GM23338 (cell line): ENCODE measurements around the gene ARRDC2. TPM values are rescaled to one million over a fixed set of nuclear protein-coding genes. Genes with fewer than 3 reads are reported as not detected.

ENCODE experiments used
- ATAC-seq: fragments of 200-7000 bp; cut with Tn5 transposase; 3 replicates; pipeline ENCODE4 v1.9.1; 2020
- DNase-seq: peaks from one replicate; pipeline ENCODE4 v3.0.0-alpha.2; 2015; ENCODE audit warnings: low spot score
- H2AFZ ChIP-seq: fragments of 200-600 bp; sonication (generic); 2 replicates; pipeline ENCODE4 v1.8.0; 2016; ENCODE audit warnings: antibody characterized with exemption, mild to moderate bottlenecking, moderate library complexity
- H3F3A ChIP-seq: fragments of 200-600 bp; sonication (generic); replicated peaks from 2 replicates; pipeline ENCODE4 v1.8.0; 2017; ENCODE audit warnings: antibody characterized with exemption, mixed run types, low read depth
- H3K27ac ChIP-seq: fragments of 200-600 bp; sonication (generic); 2 replicates; pipeline ENCODE4 v1.6.1; 2016; ENCODE audit warnings: low read depth
- H3K27me3 ChIP-seq: fragments of 200-600 bp; sonication (generic); 2 replicates; pipeline ENCODE4 v1.8.0; 2016; ENCODE audit warnings: mild to moderate bottlenecking, mixed run types, moderate library complexity; ENCODE audit not compliant: insufficient read depth
- H3K36me3 ChIP-seq: fragments of 200-600 bp; sonication (generic); 2 replicates; pipeline ENCODE4 v1.8.0; 2016; ENCODE audit warnings: mild to moderate bottlenecking; ENCODE audit not compliant: insufficient read depth
- H3K4me1 ChIP-seq: fragments of 200-600 bp; sonication (generic); 2 replicates; pipeline ENCODE4 v1.8.0; 2016; ENCODE audit warnings: mild to moderate bottlenecking, moderate library complexity; ENCODE audit not compliant: insufficient read depth
- H3K4me2 ChIP-seq: fragments of 200-600 bp; sonication (generic); 2 replicates; pipeline ENCODE4 v1.7.1; 2017; ENCODE audit warnings: mixed run types
- H3K4me3 ChIP-seq: fragments of 200-600 bp; sonication (generic); 2 replicates; pipeline ENCODE4 v1.6.1; 2016; ENCODE audit warnings: mixed run types
- H3K79me2 ChIP-seq: fragments of 200-600 bp; sonication (generic); replicated peaks from 2 replicates; pipeline ENCODE4 v1.8.0; 2017; ENCODE audit warnings: mild to moderate bottlenecking; ENCODE audit not compliant: insufficient read depth
- H3K9me2 ChIP-seq: fragments of 200-600 bp; sonication (generic); 2 replicates; pipeline ENCODE4 v1.8.0; 2017; ENCODE audit not compliant: insufficient read depth
- H4K20me1 ChIP-seq: fragments of 200-600 bp; sonication (generic); replicated peaks from 2 replicates; pipeline ENCODE4 v1.8.0; 2017; ENCODE audit warnings: mild to moderate bottlenecking; ENCODE audit not compliant: insufficient read depth
- H3K27ac Mint-ChIP-seq: 2 replicates; pipeline ENCODE4 v1.8.0; 2020; ENCODE audit warnings: inconsistent platforms, mild to moderate bottlenecking, moderate library complexity, mixed read lengths
- H3K27me3 Mint-ChIP-seq: 3 replicates; pipeline ENCODE4 v1.8.0; 2022; ENCODE audit warnings: low read depth, mild to moderate bottlenecking, moderate library complexity, mixed read lengths, inconsistent platforms; ENCODE audit not compliant: insufficient read depth, poor library complexity
- H3K36me3 Mint-ChIP-seq: 3 replicates; pipeline ENCODE4 v1.8.0; 2021; ENCODE audit warnings: low read depth, mild to moderate bottlenecking, inconsistent platforms, moderate library complexity, mixed read lengths
- H3K4me1 Mint-ChIP-seq: 3 replicates; pipeline ENCODE4 v1.8.0; 2020; ENCODE audit warnings: mild to moderate bottlenecking, inconsistent platforms, mixed read lengths
- H3K4me3 Mint-ChIP-seq: 3 replicates; pipeline ENCODE4 v1.8.0; 2021; ENCODE audit warnings: moderate library complexity, mild to moderate bottlenecking, inconsistent platforms, mixed read lengths
- H3K9me3 Mint-ChIP-seq: 3 replicates; pipeline ENCODE4 v1.8.0; 2020; ENCODE audit warnings: moderate library complexity, mild to moderate bottlenecking, inconsistent platforms, mixed read lengths
- CTCF ChIP-seq, 2 experiments: fragments of 200-600 bp in 1 of 2; sonication (generic) in 1 of 2; conservative IDR thresholded peaks; 2 replicates each; pipeline versions ENCODE4 v1.5.1 to v1.6.1; 2016 to 2017; ENCODE audit warnings: antibody characterized with exemption in 2 of 2, low read depth in 2 of 2, mild to moderate bottlenecking in 2 of 2, moderate library complexity in 1 of 2
- EZH2 ChIP-seq: fragments of 200-600 bp; sonication (generic); IDR thresholded peaks from one replicate; pipeline ENCODE4 v1.8.0; 2017; ENCODE audit warnings: antibody characterized with exemption, mild to moderate bottlenecking, low read depth; ENCODE audit not compliant: unreplicated experiment
- EZH2phosphoT487 ChIP-seq: fragments of 200-600 bp; sonication (generic); IDR thresholded peaks from one replicate; pipeline ENCODE4 v1.8.1; 2018; ENCODE audit warnings: antibody characterized with exemption; ENCODE audit not compliant: unreplicated experiment
- JUNB ChIP-seq: IDR thresholded peaks from one replicate; pipeline ENCODE4 v1.6.1; 2016; ENCODE audit warnings: antibody characterized with exemption; ENCODE audit not compliant: unreplicated experiment
- NANOG ChIP-seq: IDR thresholded peaks from 2 replicates; pipeline ENCODE4 v1.6.1; 2016; ENCODE audit warnings: antibody characterized with exemption, borderline replicate concordance
- POLR2AphosphoS5 ChIP-seq: IDR thresholded peaks from 2 replicates; pipeline ENCODE4 v1.6.1; 2016; ENCODE audit warnings: antibody characterized with exemption, low read depth
- STAT1 ChIP-seq: IDR thresholded peaks from one replicate; pipeline ENCODE4 v1.6.1; 2016; ENCODE audit warnings: antibody characterized with exemption; ENCODE audit not compliant: unreplicated experiment
- ZNF114 ChIP-seq: fragments of 250-450 bp; sonication (Bioruptor Pico); IDR thresholded peaks from 2 replicates; pipeline ENCODE4 v1.5.0; 2020; ENCODE audit warnings: mild to moderate bottlenecking, moderate library complexity
- ZNF331 ChIP-seq: fragments of 250-450 bp; sonication (Bioruptor Pico); IDR thresholded peaks from 2 replicates; pipeline ENCODE4 v1.5.0; 2020; ENCODE audit warnings: low read depth, mild to moderate bottlenecking, moderate library complexity
- polyA plus RNA-seq: library from polyadenylated mRNA; unstranded; fragments of >200 nt; fragmentation: Nextera tagmentation; extraction: Ambion mirVana; gene quantifications from 2 replicates; pipeline ENCODE4 v1.2.1, GENCODE V29; 2016
- total RNA-seq: library from RNA; depleted of rRNA; stranded (reverse); fragments of >200 nt; shearing (Covaris generic); gene quantifications from 2 replicates; pipeline ENCODE4 v1.2.3, GENCODE V29; 2014
- TF ChIP-seq, protein P1 (sequence below): IDR thresholded peaks from 2 replicates; pipeline ENCODE4 v1.6.1; 2016; ENCODE audit warnings: antibody characterized with exemption
- TF ChIP-seq, protein P2 (sequence below): IDR thresholded peaks from one replicate; pipeline ENCODE4 v1.6.1; 2018; ENCODE audit warnings: antibody characterized with exemption; ENCODE audit not compliant: unreplicated experiment

Gene ARRDC2
- total and polyA plus RNA-seq, 2 experiments from 2014 or later = 2.4 to 7.1 TPM

GRCh38 chr19:17973759-17974158 lies 34.2 kb upstream of the ARRDC2 start:
- no peaks in the 10 kb centered on the region for H3K4me1 ChIP-seq
- Mint-ChIP-seq H3K36me3 (peaks cover 2% of the 10 kb centered on the region; the same call in 2 of the 3 replicates), H3K4me1 (no peaks in the 10 kb centered on the region), H3K27me3 (peaks cover 7% of the 10 kb centered on the region), H3K4me3 (no peak overlapping the region), H3K9me3 (no peaks in the 10 kb centered on the region), H3K27ac (no peak overlapping the region)
- DNase-seq = no peak
- no peaks in the 10 kb centered on the region for H3K79me2 ChIP-seq
- H3K27me3 ChIP-seq = no peaks in the 10 kb centered on the region
- H3K27ac ChIP-seq = no peak overlapping the region
- TF ChIP-seq ZNF114 (CRISPR knock-in tag) = no peak
- TF ChIP-seq POLR2AphosphoS5 = no peak
- TF ChIP-seq EZH2phosphoT487 = no peak
- no peaks in the 10 kb centered on the region for H4K20me1 ChIP-seq
- no peak for ATAC-seq
- no peak overlapping the region for H3K4me3 ChIP-seq
- H2AFZ ChIP-seq = no peak overlapping the region
- H3K36me3 ChIP-seq = no peaks in the 10 kb centered on the region
- no peaks in the 10 kb centered on the region for H3K9me2 ChIP-seq
- no peak overlapping the region for H3K4me2 ChIP-seq
- no peaks in the 10 kb centered on the region for H3F3A ChIP-seq

DNA sequence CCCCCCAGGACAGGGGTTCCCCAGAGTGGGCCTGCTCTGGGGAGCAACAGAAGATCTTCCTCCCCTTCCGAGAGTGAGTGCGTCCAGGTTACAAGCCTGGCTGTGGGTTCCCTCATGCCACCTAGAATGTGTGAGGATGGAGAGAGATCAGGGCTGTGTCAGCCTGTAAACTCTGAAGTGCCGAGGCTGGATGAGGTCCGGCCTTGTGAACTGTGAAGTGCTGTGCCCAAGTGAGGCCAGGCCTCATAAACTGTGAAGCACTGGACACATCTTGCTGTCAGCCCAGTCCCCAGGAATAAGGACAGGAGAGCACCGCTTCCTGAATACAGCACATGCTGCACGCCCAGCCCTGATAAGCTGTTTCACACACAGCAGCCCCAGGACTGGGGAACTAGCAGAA lies 33.4 kb upstream of the ARRDC2 start:
- Histone ChIP-seq H4K20me1 (no peaks in the 10 kb centered on the region), H3K36me3 (no peaks in the 10 kb centered on the region), H3K4me3 (no peak overlapping the region), H3K4me1 (no peaks in the 10 kb centered on the region), H3K9me2 (no peaks in the 10 kb centered on the region), H3K79me2 (no peaks in the 10 kb centered on the region), H3F3A (no peaks in the 10 kb centered on the region), H3K4me2 (no peak overlapping the region), H2AFZ (no peak overlapping the region), H3K27me3 (no peaks in the 10 kb centered on the region), H3K27ac (no peak overlapping the region)
- no peak for DNase-seq
- Mint-ChIP-seq H3K36me3 (peaks cover 2% of the 10 kb centered on the region; the same call in 2 of the 3 replicates), H3K4me3 (no peak overlapping the region), H3K4me1 (no peaks in the 10 kb centered on the region), H3K27me3 (peaks cover 8% of the 10 kb centered on the region), H3K9me3 (no peaks in the 10 kb centered on the region), H3K27ac (no peak overlapping the region)
- ATAC-seq = no peak
- TF ChIP-seq EZH2 (no peak), CTCF (conservative IDR thresholded peaks at IDR 0.05; ENCODE audit: low read depth in 2 of 2) (no peak), ZNF331 (CRISPR knock-in tag) (no peak), ZNF114 (CRISPR knock-in tag) (no peak), EZH2phosphoT487 (no peak), STAT1 (no peak), JUNB (no peak), NANOG (no peak)
- TF ChIP-seq, protein P1, sequence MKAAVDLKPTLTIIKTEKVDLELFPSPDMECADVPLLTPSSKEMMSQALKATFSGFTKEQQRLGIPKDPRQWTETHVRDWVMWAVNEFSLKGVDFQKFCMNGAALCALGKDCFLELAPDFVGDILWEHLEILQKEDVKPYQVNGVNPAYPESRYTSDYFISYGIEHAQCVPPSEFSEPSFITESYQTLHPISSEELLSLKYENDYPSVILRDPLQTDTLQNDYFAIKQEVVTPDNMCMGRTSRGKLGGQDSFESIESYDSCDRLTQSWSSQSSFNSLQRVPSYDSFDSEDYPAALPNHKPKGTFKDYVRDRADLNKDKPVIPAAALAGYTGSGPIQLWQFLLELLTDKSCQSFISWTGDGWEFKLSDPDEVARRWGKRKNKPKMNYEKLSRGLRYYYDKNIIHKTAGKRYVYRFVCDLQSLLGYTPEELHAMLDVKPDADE = no peak
- TF ChIP-seq, protein P2, sequence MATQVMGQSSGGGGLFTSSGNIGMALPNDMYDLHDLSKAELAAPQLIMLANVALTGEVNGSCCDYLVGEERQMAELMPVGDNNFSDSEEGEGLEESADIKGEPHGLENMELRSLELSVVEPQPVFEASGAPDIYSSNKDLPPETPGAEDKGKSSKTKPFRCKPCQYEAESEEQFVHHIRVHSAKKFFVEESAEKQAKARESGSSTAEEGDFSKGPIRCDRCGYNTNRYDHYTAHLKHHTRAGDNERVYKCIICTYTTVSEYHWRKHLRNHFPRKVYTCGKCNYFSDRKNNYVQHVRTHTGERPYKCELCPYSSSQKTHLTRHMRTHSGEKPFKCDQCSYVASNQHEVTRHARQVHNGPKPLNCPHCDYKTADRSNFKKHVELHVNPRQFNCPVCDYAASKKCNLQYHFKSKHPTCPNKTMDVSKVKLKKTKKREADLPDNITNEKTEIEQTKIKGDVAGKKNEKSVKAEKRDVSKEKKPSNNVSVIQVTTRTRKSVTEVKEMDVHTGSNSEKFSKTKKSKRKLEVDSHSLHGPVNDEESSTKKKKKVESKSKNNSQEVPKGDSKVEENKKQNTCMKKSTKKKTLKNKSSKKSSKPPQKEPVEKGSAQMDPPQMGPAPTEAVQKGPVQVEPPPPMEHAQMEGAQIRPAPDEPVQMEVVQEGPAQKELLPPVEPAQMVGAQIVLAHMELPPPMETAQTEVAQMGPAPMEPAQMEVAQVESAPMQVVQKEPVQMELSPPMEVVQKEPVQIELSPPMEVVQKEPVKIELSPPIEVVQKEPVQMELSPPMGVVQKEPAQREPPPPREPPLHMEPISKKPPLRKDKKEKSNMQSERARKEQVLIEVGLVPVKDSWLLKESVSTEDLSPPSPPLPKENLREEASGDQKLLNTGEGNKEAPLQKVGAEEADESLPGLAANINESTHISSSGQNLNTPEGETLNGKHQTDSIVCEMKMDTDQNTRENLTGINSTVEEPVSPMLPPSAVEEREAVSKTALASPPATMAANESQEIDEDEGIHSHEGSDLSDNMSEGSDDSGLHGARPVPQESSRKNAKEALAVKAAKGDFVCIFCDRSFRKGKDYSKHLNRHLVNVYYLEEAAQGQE = no peak
